ENCODE data around the gene PGM5.

GRCh38 chr9:68426755-68427154 is 70.3 kb downstream of the PGM5 start:
- TF ChIP-seq CTCF (IDR thresholded peaks at IDR 0.05) (no peak), EP300 (IDR thresholded peaks at IDR 0.05) (no peak), POLR2AphosphoS5 (IDR thresholded peaks at IDR 0.05) (no peak)

Data from gastroesophageal sphincter (tissue), 3 donors.